ENCODE measurements around the gene CELA3B.
"Not testable (repeated sequence)": the region's sequence is repeated elsewhere in the genome, so short reads cannot be mapped to it uniquely, and the experiment has no call there.

GRCh38 chr1:21985893-21986292, 9.1 kb downstream of the CELA3B start:
- not testable (repeated sequence) for TF ChIP-seq POLR2A, CTCF (IDR thresholded peaks at IDR 0.05)

Data from sigmoid colon (tissue), 3 donors.